HG02852 (cell line): ENCODE results near the gene IGF2BP3.

ENCODE experiments used
- ATAC-seq: cut with Tn5 transposase; IDR thresholded peaks from one replicate; pipeline ENCODE4 v1.9.1; 2021; ENCODE audit warnings: mild to moderate bottlenecking, moderate library complexity; ENCODE audit not compliant: unreplicated experiment

Gene IGF2BP3

DNA sequence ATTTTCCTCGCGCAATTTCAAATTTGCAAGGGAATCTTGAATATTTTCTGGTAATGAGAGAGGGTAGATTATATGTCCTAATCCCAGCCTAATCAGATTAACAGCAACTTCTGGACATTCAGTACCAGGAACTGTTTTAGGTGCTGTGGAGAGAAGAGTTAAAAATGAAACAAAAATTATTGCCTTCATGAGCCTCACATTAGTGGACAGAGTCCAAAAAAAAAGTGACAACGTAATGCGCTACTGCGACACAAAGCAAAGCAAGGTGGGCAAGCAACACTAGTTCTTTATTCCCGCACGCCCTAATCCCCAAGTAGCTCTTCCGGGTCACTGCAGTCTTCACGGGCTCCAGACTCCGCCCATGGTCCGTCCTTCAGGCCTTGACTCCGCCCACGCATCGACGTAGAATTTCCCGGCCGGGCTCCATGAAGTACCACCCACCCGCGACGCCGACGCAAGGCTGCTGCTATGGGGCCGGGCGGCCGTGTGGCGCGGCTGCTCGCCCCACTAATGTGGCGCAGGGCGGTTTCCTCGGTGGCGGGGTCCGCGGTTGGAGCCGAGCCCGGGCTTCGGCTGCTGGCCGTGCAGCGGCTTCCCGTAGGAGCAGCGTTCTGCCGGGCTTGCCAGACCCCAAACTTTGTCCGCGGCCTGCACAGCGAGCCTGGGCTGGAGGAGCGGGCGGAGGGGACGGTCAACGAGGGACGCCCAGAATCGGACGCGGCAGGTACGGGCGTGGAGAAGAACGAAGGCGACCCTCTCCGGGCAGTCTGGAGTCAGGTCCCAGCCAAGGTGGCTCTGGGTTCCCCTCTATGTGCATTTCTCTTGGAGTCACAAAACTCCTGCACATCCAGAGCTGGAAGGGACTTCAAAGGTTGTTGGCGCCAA is 171.2 kb downstream of the IGF2BP3 start, which contains the start of gene MALSU1:
Gene MALSU1, plus strand, starts transcription at position 455 of the 885 bp plus-strand sequence. Its CDS starts 14 bp downstream, at position 469.
- peak; percentile 99 for ATAC-seq

- ATAC-seq, result no peak
Measured at GRCh38 chr7:23298141-23298881, 172.0 kb downstream of the IGF2BP3 start.

- ATAC-seq, result no peak
Measured at GRCh38 chr7:23295401-23295697, 174.9 kb downstream of the IGF2BP3 start.

DNA sequence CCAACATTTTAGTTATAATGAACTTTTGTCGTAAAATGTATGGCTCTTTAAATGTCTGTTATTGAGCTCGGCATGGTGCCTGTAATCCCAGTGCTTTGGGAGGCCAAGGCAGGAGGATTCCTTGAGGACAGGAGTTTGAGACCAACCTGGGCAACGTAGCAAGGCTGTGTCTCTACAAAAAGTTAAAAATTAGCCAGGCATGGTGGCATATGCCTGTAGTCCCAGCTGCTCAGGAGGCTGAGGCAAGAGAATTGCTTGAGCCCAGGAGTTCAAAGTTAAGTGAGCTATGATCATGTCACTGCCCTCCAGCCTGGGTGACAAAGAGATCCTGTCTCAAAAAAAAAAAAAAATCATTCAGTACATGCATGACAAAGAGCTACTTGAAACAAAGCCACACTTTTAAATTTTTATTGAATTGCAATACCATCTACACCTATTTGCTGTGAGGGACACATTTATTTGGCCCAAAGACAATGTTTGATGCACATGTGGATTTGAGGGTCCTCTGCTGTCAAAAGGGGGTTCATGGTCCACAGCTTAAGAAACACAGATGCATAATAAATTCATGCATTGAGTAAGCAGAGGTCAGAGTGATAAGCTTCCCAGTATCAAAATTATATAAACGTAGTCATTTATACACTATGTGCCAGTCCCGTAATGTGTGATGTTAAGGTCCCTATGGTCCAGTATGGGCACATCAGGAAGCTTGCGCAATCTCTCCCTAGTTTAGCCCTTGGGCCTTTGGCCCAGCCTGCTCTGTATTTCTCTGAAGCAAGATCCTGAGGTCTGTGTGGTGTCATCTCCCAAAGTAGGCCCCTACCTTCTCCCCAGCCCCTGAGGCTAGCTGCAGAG is 175.5 kb downstream of the IGF2BP3 start:
- no peak for ATAC-seq

- ATAC-seq, result no peak
Measured at GRCh38 chr7:23293500-23294073, 176.7 kb downstream of the IGF2BP3 start.

GRCh38 chr7:23292623-23293022 is 177.7 kb downstream of the IGF2BP3 start:
- ATAC-seq, result no peak

- no peak for ATAC-seq
Measured at GRCh38 chr7:23291957-23292560, 178.2 kb downstream of the IGF2BP3 start.

DNA sequence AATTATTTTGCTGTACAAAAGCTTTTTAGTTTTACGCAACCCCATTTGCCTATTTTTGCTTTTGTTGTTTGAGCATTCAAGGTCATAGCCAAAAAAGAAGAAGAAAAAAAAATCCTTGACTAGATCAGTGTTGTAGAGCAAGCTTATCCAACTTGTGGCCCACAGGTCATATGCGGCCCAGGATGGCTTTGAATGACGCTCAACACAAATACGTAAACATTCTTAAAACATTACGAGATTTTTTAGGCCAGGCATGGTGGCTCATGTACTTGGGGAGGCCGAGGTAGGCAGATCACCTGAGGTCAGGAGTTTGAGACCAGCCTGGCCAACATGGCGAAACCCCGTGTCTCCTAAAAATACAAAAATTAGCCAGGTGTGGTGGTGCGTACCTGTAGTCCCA is 179.3 kb downstream of the IGF2BP3 start:
- ATAC-seq, result no peak

DNA sequence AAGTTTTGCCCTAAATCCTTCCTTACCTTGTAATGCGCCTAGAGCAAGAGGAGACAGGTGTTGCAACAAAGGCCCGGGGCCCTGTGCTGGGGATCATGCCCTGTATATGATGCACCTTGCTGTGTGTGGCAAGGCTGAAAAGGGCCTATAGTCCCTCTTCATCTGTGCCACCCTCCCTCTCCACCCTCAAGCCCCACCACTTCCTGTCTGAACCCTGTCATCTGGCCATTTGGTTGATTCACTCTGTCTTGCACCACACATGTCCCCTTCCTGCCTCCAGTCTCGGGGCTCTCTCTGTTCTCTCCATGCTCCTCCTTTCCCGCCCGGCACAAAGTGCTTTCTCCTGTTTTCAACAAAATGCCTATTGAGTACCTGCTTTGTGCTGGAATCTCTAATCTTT is 182.7 kb downstream of the IGF2BP3 start:
- ATAC-seq, result no peak

DNA sequence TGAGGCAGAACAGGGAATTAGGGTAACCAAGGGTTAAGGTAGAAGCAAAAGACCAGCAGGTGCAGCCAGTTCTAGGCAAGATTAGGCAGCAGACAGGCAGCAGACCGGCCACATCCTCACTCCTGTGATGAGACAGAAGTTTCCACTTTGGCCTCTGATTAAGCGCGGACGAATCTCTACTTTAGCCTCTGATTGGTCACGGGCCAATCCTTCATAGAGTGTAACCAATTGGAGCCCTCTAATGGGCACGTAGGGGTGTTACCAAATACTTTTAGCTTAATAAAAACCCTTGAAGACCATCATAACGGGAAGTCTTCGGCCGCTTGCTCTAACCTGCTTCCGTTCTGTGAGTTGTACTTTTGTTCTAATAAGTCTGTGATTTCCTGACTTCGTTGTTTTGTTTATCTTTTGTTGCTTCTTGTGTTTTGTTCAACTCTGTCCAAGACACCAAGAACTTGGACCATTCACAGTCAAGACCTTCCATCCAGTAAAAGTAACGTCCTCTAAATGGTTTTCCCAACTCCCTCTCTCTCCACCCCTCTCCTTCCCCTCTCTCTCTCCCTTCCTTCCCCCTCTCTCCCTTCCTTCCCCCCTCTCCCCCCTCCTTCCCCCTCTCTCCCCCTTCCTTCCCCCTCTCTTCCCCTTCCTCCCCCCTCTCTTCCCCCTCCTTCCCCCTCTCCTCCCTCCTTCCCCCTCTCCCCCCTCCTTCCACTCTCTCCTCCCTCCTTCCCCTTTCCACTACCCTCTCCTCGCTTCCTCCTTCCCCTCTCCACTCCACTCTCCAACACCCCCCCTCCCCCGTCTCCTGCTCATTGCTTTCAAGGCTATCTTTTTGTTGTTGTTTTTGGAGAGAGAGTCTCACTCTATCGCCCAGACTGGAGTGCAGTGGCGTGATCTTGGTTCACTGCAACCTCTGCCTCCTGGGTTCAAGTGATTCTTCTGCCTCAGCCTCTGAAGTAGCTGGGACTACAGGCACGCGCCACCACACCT is 184.3 kb downstream of the IGF2BP3 start:
- no peak for ATAC-seq

GRCh38 chr7:23284871-23285270 is 185.4 kb downstream of the IGF2BP3 start:
- no peak for ATAC-seq

DNA sequence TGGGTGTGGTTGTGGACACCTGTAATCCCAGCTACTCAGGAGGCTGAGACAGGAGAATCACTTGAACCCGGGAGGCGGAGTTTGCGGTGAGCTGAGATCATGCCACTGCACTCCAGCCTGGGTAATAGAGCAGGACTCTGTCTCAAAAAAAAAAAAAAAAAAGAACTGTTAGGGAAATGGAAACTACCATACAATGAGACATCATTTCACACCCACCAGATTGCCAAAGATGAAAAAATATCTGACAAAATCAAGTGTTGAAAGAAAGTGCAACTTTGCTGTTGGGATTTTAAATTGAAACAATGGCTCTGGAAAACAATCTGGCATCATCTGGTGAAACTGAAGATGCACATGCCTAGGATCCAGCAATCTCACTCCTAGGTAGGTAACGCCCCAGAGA is 187.2 kb downstream of the IGF2BP3 start:
- no peak for ATAC-seq

DNA sequence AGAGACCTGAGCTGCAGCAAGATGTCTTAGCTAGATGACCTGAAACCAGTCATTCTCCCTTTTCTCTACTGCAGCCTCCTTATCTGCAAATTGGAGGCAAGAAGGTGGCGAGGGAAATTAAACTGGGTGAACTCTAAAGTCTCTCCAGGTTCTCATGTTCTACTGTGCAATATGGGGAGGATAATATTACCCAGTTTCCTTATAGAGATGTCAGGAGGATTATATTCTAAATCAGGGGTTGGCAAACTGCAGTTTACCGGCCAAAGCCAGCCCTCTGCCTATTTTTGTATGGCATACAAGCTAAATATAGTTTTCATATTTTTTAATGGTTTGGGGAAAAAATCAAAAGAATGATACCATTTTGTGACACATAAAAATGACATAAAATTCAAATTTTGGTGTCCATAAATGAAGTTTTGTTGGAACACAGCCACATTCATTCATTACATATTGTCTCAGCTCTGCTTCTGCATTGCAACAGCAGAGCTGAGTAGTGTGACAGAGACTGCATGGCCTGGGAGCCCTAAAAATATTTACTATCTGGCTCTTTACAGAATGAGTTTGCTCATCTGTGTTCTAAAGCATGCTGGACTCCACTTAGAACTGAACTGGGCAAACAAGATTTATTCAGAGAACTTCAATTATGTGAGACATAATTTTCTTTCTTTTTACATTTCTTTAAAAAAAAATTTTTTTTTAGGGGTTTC is 190.3 kb downstream of the IGF2BP3 start:
- ATAC-seq, result no peak

DNA sequence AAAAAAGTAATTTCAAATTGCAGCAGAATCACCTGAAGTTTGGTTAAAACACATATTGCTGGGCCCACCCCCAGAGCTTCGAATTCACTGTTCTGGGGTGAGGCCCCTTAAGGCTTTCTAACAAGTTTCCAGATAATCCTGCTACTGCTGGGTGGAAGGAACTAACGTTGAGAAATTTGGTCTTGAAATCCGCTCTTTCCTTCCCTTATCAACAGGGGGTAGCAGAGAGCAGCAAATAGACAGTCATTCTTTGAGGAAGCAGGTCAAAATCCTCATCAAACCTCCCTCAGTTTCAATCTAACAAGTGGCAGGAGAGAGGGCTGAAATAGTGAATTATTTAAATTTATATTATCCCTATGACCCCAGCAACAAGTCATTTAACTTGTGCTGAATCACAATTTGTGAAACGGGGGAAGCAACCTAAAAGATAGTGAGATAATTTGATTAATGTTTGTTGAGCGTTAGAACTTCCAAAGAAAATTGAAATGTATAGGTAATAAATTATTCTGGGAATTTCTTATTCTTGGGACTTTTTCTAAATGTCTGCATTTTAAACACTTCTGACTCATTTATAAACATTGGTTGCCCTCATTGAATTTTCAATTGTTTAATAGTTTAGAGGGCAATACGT is 192.8 kb downstream of the IGF2BP3 start:
- ATAC-seq, result no peak

GRCh38 chr7:23276947-23277346 is 193.3 kb downstream of the IGF2BP3 start:
- ATAC-seq, result no peak

GRCh38 chr7:23276376-23276775 is 193.9 kb downstream of the IGF2BP3 start:
- ATAC-seq, result no peak

- ATAC-seq, result no peak
Measured at GRCh38 chr7:23275912-23276311, 194.4 kb downstream of the IGF2BP3 start.

- ATAC-seq, result peak; percentile 99
Measured at GRCh38 chr7:23273141-23273599, 197.1 kb downstream of the IGF2BP3 start.
